Dedifferentiated amniotic fluid mesenchymal stem cell (primary cell): ENCODE measurements around the gene YES1.
"Not testable (repeated sequence)": the region's sequence is repeated elsewhere in the genome, so short reads cannot be mapped to it uniquely, and the experiment has no call there.

Experiments
- DNase-seq: peaks from one replicate; pipeline ENCODE4 v3.0.0-alpha.2; 2016; ENCODE audit errors: extremely low spot score

The YES1 gene

GRCh38 chr18:685438-685837 is 126.6 kb downstream of the YES1 start:
- no peak for DNase-seq

GRCh38 chr18:683531-683930 is 128.5 kb downstream of the YES1 start:
- DNase-seq = no peak

GRCh38 chr18:682833-683232 is 129.2 kb downstream of the YES1 start:
- no peak for DNase-seq

GRCh38 chr18:682416-682815 is 129.6 kb downstream of the YES1 start:
- not testable (repeated sequence) for DNase-seq

- no peak for DNase-seq
These were observed 130.1 kb downstream of the YES1 start for GRCh38 chr18:681985-682384.

- no peak for DNase-seq
These were observed 131.7 kb downstream of the YES1 start for GRCh38 chr18:680392-680791.

- DNase-seq = no peak
These were observed 132.5 kb downstream of the YES1 start for GRCh38 chr18:679516-679915.

- no peak for DNase-seq
These were observed 133.4 kb downstream of the YES1 start for GRCh38 chr18:678482-679182.

- DNase-seq = no peak
These were observed 134.1 kb downstream of the YES1 start for GRCh38 chr18:677951-678381.

GRCh38 chr18:677145-677544 is 134.9 kb downstream of the YES1 start:
- DNase-seq = no peak

GRCh38 chr18:676736-677135 is 135.3 kb downstream of the YES1 start:
- DNase-seq = no peak

GRCh38 chr18:676069-676468 is 136.0 kb downstream of the YES1 start:
- no peak for DNase-seq

- no peak for DNase-seq
These were observed 136.7 kb downstream of the YES1 start for GRCh38 chr18:675307-675706.

- DNase-seq = no peak
These were observed 138.3 kb downstream of the YES1 start for GRCh38 chr18:673769-674168.

- no peak for DNase-seq
These were observed 138.7 kb downstream of the YES1 start for GRCh38 chr18:673317-673716.
